ENCODE data around the gene KRT31.
"Not testable (repeated sequence)": the region's sequence is repeated elsewhere in the genome, so short reads cannot be mapped to it uniquely, and the experiment has no call there.

KRT31 gene

GRCh38 chr17:41387670-41388069 is 9.7 kb downstream of the KRT31 start:
- DNase-seq (ENCODE audit: low read depth in 2 of 2) = no peak

GRCh38 chr17:41386227-41386626 is 11.2 kb downstream of the KRT31 start:
- DNase-seq (ENCODE audit: low read depth in 2 of 2) = no peak

- no peak for DNase-seq (ENCODE audit: low read depth in 2 of 2)
Observed at GRCh38 chr17:41383690-41384089, 13.7 kb downstream of the KRT31 start.

- DNase-seq (ENCODE audit: low read depth in 2 of 2) = no peak
Observed at GRCh38 chr17:41382394-41382793, 15.0 kb downstream of the KRT31 start.

GRCh38 chr17:41381943-41382342 is 15.5 kb downstream of the KRT31 start, which contains the start of gene KRT34:
KRT34 (minus strand) TSS chr17:41382306; CDS start chr17:41382246, 60 bp downstream.
- DNase-seq (ENCODE audit: low read depth in 2 of 2) = not testable (repeated sequence)

GRCh38 chr17:41380091-41380490 is 17.3 kb downstream of the KRT31 start:
- not testable (repeated sequence) for DNase-seq (ENCODE audit: low read depth in 2 of 2)

- DNase-seq (ENCODE audit: low read depth in 2 of 2) = no peak
Observed at GRCh38 chr17:41377546-41377945, 19.9 kb downstream of the KRT31 start.

GRCh38 chr17:41369713-41370112 is 27.7 kb downstream of the KRT31 start, which contains the start of gene KRT33B:
KRT33B (minus strand) TSS chr17:41369813; CDS start chr17:41369750, 63 bp downstream.
- DNase-seq (ENCODE audit: low read depth in 2 of 2) = no peak

GRCh38 chr17:41369023-41369422 is 28.4 kb downstream of the KRT31 start:
- no peak for DNase-seq (ENCODE audit: low read depth in 2 of 2)

GRCh38 chr17:41367426-41368075 is 29.9 kb downstream of the KRT31 start:
- DNase-seq (ENCODE audit: low read depth in 2 of 2) = no peak

- DNase-seq (ENCODE audit: low read depth in 2 of 2) = no peak
Observed at GRCh38 chr17:41366070-41366469, 31.3 kb downstream of the KRT31 start.

GRCh38 chr17:41363881-41364280 is 33.5 kb downstream of the KRT31 start:
- DNase-seq (ENCODE audit: low read depth in 2 of 2) = no peak

- DNase-seq (ENCODE audit: low read depth in 2 of 2) = no peak
Observed at GRCh38 chr17:41360296-41360995, 37.0 kb downstream of the KRT31 start.

GRCh38 chr17:41354536-41354935 is 42.9 kb downstream of the KRT31 start:
- DNase-seq (ENCODE audit: low read depth in 2 of 2) = no peak

- no peak for DNase-seq (ENCODE audit: low read depth in 2 of 2)
Observed at GRCh38 chr17:41352597-41353366, 44.6 kb downstream of the KRT31 start.

- DNase-seq (ENCODE audit: low read depth in 2 of 2) = no peak
Observed at GRCh38 chr17:41351177-41351576, 46.2 kb downstream of the KRT31 start.

- DNase-seq (ENCODE audit: low read depth in 2 of 2) = not testable (repeated sequence)
Observed at GRCh38 chr17:41350381-41350878, 47.0 kb downstream of the KRT31 start, which contains the start of gene KRT33A. KRT33A (minus strand) TSS chr17:41350828; CDS start chr17:41350767, 61 bp downstream.

GRCh38 chr17:41347869-41348760 is 49.3 kb downstream of the KRT31 start:
- no peak for DNase-seq (ENCODE audit: low read depth in 2 of 2)

- not testable (repeated sequence) for DNase-seq (ENCODE audit: low read depth in 2 of 2)
Observed at GRCh38 chr17:41346421-41346820, 51.0 kb downstream of the KRT31 start.

GRCh38 chr17:41345992-41346391 is 51.4 kb downstream of the KRT31 start:
- DNase-seq (ENCODE audit: low read depth in 2 of 2) = no peak

All from stimulated activated CD4-positive, alpha-beta T cell treated with anti-CD3 and anti-CD28 coated beads, Interleukin-15, amount 100 ng/mL, for 48 hours (primary cell).